PC-9 (cell line): ENCODE measurements around the gene CD300A. TPM values are rescaled to one million over a fixed set of nuclear protein-coding genes. Genes with fewer than 3 reads are reported as not detected.
A peak's percentile ranks its signal among the peaks of the same experiment; 100 is the strongest.

Experiments
- BruUV-seq: library from RNA; stranded (reverse); fragments of 400-500 nt; replicated peaks from 2 replicates; lab custom pipeline; 2021; lab: Mats Ljungman, UMichigan
- CTCF ChIA-PET: fragments of 300-600 bp; sonication (Branson Sonifier 250); formaldehyde crosslinking; loops from one replicate; lab custom pipeline; 2022; ENCODE audit warnings: antibody characterized with exemption; lab: Charles Lee
- POLR2A ChIA-PET: fragments of 300-600 bp; sonication (Branson Sonifier 250); formaldehyde crosslinking; loops from one replicate; lab custom pipeline; 2022; ENCODE audit warnings: antibody characterized with exemption; ENCODE audit not compliant: unreplicated experiment; lab: Charles Lee
- DNase-seq, 2 experiments: peaks; one replicate each; pipeline versions ENCODE4 v3.0.0 to v3.0.0-alpha.2; 2015 to 2022; ENCODE audit warnings: mixed read lengths in 1 of 2
- H2AFZ ChIP-seq: fragments of 200-600 bp; sonication (generic); 2 replicates; pipeline ENCODE4 v1.8.1; 2017; ENCODE audit warnings: antibody characterized with exemption
- H3F3A ChIP-seq: fragments of 200-600 bp; sonication (generic); 2 replicates; pipeline ENCODE4 v1.8.1; 2017; ENCODE audit warnings: antibody characterized with exemption, mild to moderate bottlenecking, low read depth; ENCODE audit not compliant: insufficient read depth
- H3K27ac ChIP-seq: fragments of 200-600 bp; sonication (generic); 2 replicates; pipeline ENCODE4 v1.6.1; 2016; ENCODE audit warnings: mixed run types
- H3K27me3 ChIP-seq: fragments of 200-600 bp; sonication (generic); 2 replicates; pipeline ENCODE4 v1.6.1; 2016; ENCODE audit warnings: low read depth, mixed run types; ENCODE audit not compliant: insufficient read depth
- H3K36me3 ChIP-seq: fragments of 200-600 bp; sonication (generic); 2 replicates; pipeline ENCODE4 v1.6.1; 2016; ENCODE audit warnings: low read depth, mixed run types
- H3K4me1 ChIP-seq: fragments of 200-600 bp; sonication (generic); replicated peaks from 2 replicates; pipeline ENCODE4 v1.6.1; 2016; ENCODE audit warnings: mixed run types; ENCODE audit not compliant: insufficient read depth
- H3K4me2 ChIP-seq: fragments of 200-600 bp; sonication (generic); 2 replicates; pipeline ENCODE4 v1.6.1; 2017; ENCODE audit warnings: mixed run types
- H3K4me3 ChIP-seq: fragments of 200-600 bp; sonication (generic); 2 replicates; pipeline ENCODE4 v1.6.1; 2016; ENCODE audit warnings: mixed run types
- H3K79me2 ChIP-seq: fragments of 200-600 bp; sonication (generic); 2 replicates; pipeline ENCODE4 v1.6.1; 2017; ENCODE audit warnings: low read depth, mixed run types
- H3K9me2 ChIP-seq: fragments of 200-600 bp; sonication (generic); 2 replicates; pipeline ENCODE4 v1.8.1; 2017; ENCODE audit warnings: mild to moderate bottlenecking; ENCODE audit not compliant: insufficient read depth
- H3K9me3 ChIP-seq: fragments of 200-600 bp; sonication (generic); 2 replicates; pipeline ENCODE4 v1.8.1; 2016; ENCODE audit warnings: low read depth; ENCODE audit not compliant: insufficient read depth
- H4K20me1 ChIP-seq: fragments of 200-600 bp; sonication (generic); 2 replicates; pipeline ENCODE4 v1.8.1; 2017; ENCODE audit not compliant: insufficient read depth
- EZH2 ChIP-seq: fragments of 200-600 bp; sonication (generic); IDR thresholded peaks from 2 replicates; pipeline ENCODE4 v1.8.0; 2017; ENCODE audit warnings: antibody characterized with exemption, low read depth
- intact Hi-C: fragments of 100-400 bp; cut with micrococcal nuclease; formaldehyde crosslinking; loops from one replicate; pipeline ENCODE4 v1.10.0; 2022; ENCODE audit not compliant: unreplicated experiment
- total RNA-seq: library from RNA; stranded (reverse); gene quantifications from 2 replicates; pipeline ENCODE4 v1.2.3, GENCODE V29; 2021
- TF ChIP-seq, protein P1 (sequence below): fragments of 200-600 bp; sonication (generic); conservative IDR thresholded peaks from 2 replicates; pipeline ENCODE4 v1.6.1; 2017; ENCODE audit warnings: mixed run types, antibody characterized with exemption, mild to moderate bottlenecking, moderate library complexity

CD300A gene
- total RNA-seq, 1 experiment from 2014 or later = not detected

DNA sequence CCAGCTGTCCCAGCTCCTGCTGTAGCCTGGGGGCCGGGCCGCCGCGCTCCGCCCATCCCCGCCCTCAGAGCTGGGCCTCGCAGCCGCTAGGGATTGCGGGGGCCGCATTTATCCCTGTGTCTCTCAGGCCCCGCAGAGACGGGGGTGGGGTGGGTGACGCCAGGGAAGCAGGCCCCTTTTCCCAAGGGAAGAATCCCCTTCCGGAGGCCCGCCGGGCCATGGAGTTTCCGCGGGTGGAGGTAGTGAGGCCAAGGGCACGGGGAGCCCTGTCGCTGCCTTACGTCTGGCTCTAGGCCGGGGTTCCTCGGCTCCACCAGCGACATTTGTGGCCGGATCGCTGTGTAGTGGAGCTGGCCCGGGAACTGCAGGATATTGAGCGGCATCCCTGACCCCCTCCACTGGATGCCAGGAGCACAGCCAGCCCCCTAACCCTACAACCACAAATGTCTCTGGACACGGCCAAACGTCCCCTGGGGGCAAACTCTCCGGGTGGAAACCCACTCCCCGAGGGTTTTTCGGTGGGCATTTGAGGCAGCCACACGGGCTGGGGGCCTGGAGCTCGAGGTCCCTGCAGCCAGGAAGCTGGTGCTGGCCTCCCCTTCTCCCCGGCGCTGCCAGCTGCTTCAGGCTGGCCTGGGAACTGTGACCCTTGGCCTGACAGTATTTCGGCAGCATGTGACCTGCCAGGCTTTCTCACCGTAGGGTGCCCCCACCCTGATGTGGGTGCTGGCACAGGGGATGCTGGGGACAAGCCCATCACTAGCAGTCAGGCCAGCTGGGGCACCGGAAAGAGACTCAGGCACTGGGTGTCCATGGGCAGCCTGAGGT is 12.0 kb upstream of the CD300A start:
- Histone ChIP-seq H3K27me3 (peaks cover 16% of the 10 kb centered on the region; the same call in 1 of the 2 replicates), H3K9me3 (no peaks in the 10 kb centered on the region), H3K9me2 (no peaks in the 10 kb centered on the region), H3F3A (no peaks in the 10 kb centered on the region), H3K27ac (no peak overlapping the region), H3K79me2 (no peaks in the 10 kb centered on the region), H2AFZ (0 out of 2 replicates have a peak overlapping the region, but pooled peaks have one; percentile 70), H3K36me3 (no peaks in the 10 kb centered on the region), H3K4me2 (peak overlapping the region; percentile 96), H4K20me1 (no peaks in the 10 kb centered on the region), H3K4me1 (peaks cover 7% of the 10 kb centered on the region; the same call in 1 of the 2 replicates), H3K4me3 (peak overlapping the region; percentile 55; the same call in 1 of the 2 replicates)
- peak; percentile 55 to 84 for DNase-seq
- intact Hi-C loops = loop anchor here (5.0 to 10.0 kb wide), 3 partner anchors 57 to 240 kb away; partner anchors contain the start of gene TTYH2
- POLR2A ChIA-PET = interaction anchor here (0.6 to 0.8 kb wide), 3 partner anchors 20 to 68 kb away, joined by 4 to 11 read pairs (median 6); no protein-coding TSS in a partner anchor
- no peak for TF ChIP-seq EZH2
- TF ChIP-seq, protein P1, sequence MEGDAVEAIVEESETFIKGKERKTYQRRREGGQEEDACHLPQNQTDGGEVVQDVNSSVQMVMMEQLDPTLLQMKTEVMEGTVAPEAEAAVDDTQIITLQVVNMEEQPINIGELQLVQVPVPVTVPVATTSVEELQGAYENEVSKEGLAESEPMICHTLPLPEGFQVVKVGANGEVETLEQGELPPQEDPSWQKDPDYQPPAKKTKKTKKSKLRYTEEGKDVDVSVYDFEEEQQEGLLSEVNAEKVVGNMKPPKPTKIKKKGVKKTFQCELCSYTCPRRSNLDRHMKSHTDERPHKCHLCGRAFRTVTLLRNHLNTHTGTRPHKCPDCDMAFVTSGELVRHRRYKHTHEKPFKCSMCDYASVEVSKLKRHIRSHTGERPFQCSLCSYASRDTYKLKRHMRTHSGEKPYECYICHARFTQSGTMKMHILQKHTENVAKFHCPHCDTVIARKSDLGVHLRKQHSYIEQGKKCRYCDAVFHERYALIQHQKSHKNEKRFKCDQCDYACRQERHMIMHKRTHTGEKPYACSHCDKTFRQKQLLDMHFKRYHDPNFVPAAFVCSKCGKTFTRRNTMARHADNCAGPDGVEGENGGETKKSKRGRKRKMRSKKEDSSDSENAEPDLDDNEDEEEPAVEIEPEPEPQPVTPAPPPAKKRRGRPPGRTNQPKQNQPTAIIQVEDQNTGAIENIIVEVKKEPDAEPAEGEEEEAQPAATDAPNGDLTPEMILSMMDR = no peak
- BruUV-seq = no TSS peak
- CTCF ChIA-PET = interaction anchor here (1.6 to 1.7 kb wide), 3 partner anchors 11 to 86 kb away, joined by 3 to 7 read pairs (median 6); no protein-coding TSS in a partner anchor

DNA sequence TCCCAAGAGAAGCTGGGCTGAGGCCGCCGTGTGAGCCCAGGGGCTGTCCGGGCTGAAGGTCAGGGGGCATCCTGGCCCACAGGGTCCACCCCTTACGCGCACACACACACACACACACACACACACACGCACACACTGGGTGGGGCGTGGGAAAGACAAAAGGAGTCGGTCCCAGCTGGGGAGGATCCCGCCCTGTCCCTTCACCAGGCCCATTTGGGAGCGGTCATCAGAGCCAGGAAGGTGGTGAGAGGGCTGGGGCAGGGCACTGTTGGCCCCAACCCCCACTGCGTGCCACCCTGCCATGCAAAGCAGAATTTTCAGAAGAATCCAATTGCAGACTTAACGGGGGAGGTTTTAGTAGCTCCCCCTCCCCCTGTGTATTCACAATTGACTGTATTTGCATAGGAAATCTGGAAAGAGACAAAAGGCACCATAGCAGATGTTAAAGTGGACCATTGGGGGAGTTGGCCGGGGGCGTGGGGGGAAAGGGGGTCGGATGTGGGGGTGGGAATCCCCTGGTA is 11.3 kb upstream of the CD300A start:
- Histone ChIP-seq H3K4me2 (no peak overlapping the region), H3F3A (no peaks in the 10 kb centered on the region), H4K20me1 (no peaks in the 10 kb centered on the region), H3K79me2 (no peaks in the 10 kb centered on the region), H3K27me3 (peaks cover 20% of the 10 kb centered on the region; the same call in 1 of the 2 replicates), H3K4me3 (no peak overlapping the region), H2AFZ (no peak overlapping the region), H3K9me2 (no peaks in the 10 kb centered on the region), H3K4me1 (peaks cover 7% of the 10 kb centered on the region; the same call in 1 of the 2 replicates), H3K36me3 (no peaks in the 10 kb centered on the region), H3K9me3 (no peaks in the 10 kb centered on the region), H3K27ac (no peak overlapping the region)
- ChIA-PET POLR2A (interaction anchor here (0.6 kb wide), 1 partner anchor 69 kb away, joined by 11 read pairs; no protein-coding TSS in a partner anchor), CTCF (interaction anchor here (0.8 to 1.7 kb wide), 4 partner anchors 12 to 86 kb away, joined by 3 to 7 read pairs (median 4); no protein-coding TSS in a partner anchor)
- intact Hi-C loops = loop anchor here (10.0 kb wide), 2 partner anchors 150 to 240 kb away; partner anchors contain the start of gene TTYH2
- TF ChIP-seq, protein P1 = no peak
- TF ChIP-seq EZH2 = no peak
- no TSS peak for BruUV-seq
- no peak for DNase-seq

DNA sequence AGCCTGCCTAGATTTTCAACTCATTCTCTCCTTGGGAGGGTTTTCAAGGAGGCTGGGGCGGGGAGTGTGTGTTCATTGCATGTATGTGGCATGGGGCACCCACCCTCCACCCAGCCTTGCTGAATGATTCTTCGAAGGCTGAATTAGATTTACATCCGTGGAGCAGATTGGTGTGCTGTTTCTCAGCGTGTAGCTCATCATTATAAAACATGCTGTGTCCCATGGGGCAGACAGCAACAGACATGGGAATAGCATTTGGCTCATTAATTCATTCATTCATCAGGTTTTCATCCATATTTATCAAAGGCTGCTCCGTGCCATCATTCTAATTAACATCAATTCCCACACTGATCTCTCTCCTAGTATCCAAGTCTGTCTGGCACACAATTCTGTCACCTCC is 10.6 kb upstream of the CD300A start:
- H4K20me1 ChIP-seq = no peaks in the 10 kb centered on the region
- no peaks in the 10 kb centered on the region for H3K36me3 ChIP-seq
- H3K4me1 ChIP-seq = peaks cover 7% of the 10 kb centered on the region; the same call in 1 of the 2 replicates
- no peaks in the 10 kb centered on the region for H3K79me2 ChIP-seq
- intact Hi-C loops = loop anchor here (2.0 to 10.0 kb wide), 3 partner anchors 25 to 241 kb away; partner anchors contain the start of gene TTYH2
- ChIA-PET POLR2A (no interaction called here), CTCF (interaction anchor here (0.8 to 1.6 kb wide), 2 partner anchors 13 to 77 kb away, joined by 3 read pairs; no protein-coding TSS in a partner anchor)
- no peak overlapping the region for H3K4me2 ChIP-seq
- DNase-seq = no peak
- H3K27ac ChIP-seq = no peak overlapping the region
- no peaks in the 10 kb centered on the region for H3F3A ChIP-seq
- TF ChIP-seq, protein P1 = no peak
- TF ChIP-seq EZH2 = no peak
- no TSS peak for BruUV-seq
- no peaks in the 10 kb centered on the region for H3K9me3 ChIP-seq
- H2AFZ ChIP-seq = no peak overlapping the region
- peaks cover 25% of the 10 kb centered on the region; the same call in 1 of the 2 replicates for H3K27me3 ChIP-seq
- H3K4me3 ChIP-seq = no peak overlapping the region
- H3K9me2 ChIP-seq = no peaks in the 10 kb centered on the region
